ENCODE results near the gene GLT1D1.

The GLT1D1 gene

DNA sequence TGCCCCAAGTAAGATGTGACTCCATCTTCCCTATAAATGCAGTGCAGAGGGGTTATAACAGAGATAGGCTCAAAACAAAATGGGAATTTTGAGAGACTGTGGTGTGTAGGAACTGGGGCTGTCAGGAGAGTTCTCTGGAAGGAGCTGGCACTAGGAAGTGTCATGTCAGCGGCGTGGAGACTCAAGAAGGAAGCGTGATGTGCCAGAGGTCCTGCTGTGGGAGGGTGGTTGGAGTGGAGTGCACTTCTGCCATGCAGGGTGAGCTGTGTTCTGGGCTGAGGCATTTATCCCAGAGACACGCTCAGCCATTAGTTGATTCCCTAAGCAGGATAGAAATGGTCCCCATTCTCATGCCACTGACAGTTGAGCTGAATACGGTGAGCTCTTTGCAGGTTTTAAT, 19.0 kb downstream of the GLT1D1 start (continued):
- no peak for TF ChIP-seq CREB5 (CRISPR knock-in tag; IDR thresholded peaks at IDR 0.05; ENCODE audit: low read depth)

- ATAC-seq = no peak
- TF ChIP-seq ZNF8 (CRISPR knock-in tag; IDR thresholded peaks at IDR 0.05) = no peak
- no peak for TF ChIP-seq RARB (CRISPR knock-in tag; IDR thresholded peaks at IDR 0.05)
- TF ChIP-seq, protein P1, sequence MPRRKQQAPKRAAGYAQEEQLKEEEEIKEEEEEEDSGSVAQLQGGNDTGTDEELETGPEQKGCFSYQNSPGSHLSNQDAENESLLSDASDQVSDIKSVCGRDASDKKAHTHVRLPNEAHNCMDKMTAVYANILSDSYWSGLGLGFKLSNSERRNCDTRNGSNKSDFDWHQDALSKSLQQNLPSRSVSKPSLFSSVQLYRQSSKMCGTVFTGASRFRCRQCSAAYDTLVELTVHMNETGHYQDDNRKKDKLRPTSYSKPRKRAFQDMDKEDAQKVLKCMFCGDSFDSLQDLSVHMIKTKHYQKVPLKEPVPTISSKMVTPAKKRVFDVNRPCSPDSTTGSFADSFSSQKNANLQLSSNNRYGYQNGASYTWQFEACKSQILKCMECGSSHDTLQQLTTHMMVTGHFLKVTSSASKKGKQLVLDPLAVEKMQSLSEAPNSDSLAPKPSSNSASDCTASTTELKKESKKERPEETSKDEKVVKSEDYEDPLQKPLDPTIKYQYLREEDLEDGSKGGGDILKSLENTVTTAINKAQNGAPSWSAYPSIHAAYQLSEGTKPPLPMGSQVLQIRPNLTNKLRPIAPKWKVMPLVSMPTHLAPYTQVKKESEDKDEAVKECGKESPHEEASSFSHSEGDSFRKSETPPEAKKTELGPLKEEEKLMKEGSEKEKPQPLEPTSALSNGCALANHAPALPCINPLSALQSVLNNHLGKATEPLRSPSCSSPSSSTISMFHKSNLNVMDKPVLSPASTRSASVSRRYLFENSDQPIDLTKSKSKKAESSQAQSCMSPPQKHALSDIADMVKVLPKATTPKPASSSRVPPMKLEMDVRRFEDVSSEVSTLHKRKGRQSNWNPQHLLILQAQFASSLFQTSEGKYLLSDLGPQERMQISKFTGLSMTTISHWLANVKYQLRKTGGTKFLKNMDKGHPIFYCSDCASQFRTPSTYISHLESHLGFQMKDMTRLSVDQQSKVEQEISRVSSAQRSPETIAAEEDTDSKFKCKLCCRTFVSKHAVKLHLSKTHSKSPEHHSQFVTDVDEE (CRISPR knock-in tag; IDR thresholded peaks at IDR 0.05) = no peak
Measured at GRCh38 chr12:128876559-128876958, 23.3 kb downstream of the GLT1D1 start.

DNA sequence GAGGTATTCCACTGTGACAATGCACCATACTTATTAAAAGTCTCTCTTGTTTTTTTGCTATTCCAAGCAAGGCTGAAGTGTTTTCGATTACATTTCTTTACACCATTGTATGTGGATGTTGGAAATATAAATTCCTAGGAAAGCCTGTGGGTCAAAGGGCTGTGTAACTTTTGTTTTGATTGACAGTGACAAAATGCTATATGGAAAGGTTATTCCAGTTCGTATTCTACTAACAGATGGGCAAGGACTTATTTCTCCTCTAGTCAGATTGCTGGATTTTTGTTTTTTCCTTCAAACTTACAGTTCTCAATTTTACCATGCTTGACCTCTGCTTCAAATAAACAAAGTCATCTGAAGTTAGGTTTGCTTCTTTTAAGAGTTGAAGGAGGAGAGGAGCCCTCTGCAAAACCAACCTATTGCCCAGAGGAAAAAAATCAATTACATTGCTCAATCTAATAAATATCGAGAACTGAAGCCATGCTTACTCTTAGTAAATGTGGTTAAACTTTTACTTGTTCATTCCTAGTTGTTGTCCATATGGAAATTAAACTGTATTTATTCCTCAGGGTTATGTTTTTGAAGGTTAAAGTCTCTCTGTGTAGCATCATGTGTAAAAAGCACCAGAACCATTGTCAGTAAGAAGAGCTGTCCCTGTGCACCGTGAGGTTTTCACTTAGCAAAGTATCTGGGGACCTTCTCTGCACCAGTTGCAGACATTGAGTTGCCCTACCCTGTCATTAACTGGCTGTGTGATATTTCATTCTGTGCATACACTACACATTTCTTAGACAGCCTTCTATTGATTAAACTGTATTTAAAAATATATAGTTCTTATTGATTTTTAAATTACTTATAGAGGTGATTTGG, 26.9 kb downstream of the GLT1D1 start:
- no peak for ATAC-seq
- TF ChIP-seq ZNF70 (CRISPR knock-in tag; IDR thresholded peaks at IDR 0.05) (no peak), GLIS3 (CRISPR knock-in tag; IDR thresholded peaks at IDR 0.05) (no peak), TCF4 (CRISPR knock-in tag; IDR thresholded peaks at IDR 0.05; ENCODE audit: borderline replicate concordance) (no peak), ARNTL (CRISPR knock-in tag; IDR thresholded peaks at IDR 0.05; ENCODE audit: borderline replicate concordance, low read depth) (no peak), CREB5 (CRISPR knock-in tag; IDR thresholded peaks at IDR 0.05; ENCODE audit: low read depth) (no peak), RARB (CRISPR knock-in tag; IDR thresholded peaks at IDR 0.05) (no peak), CSDC2 (CRISPR knock-in tag; IDR thresholded peaks at IDR 0.05) (no peak), ZNF565 (CRISPR knock-in tag; conservative IDR thresholded peaks at IDR 0.05; ENCODE audit: low read depth) (no peak), ZFP30 (CRISPR knock-in tag; IDR thresholded peaks at IDR 0.05) (no peak), ESRRG (CRISPR knock-in tag; IDR thresholded peaks at IDR 0.05) (no peak), ISL1 (CRISPR knock-in tag; IDR thresholded peaks at IDR 0.05) (no peak), ZC3H10 (CRISPR knock-in tag; IDR thresholded peaks at IDR 0.05) (no peak), BACH2 (CRISPR knock-in tag; IDR thresholded peaks at IDR 0.05; ENCODE audit: borderline replicate concordance) (no peak), TOX (CRISPR knock-in tag; IDR thresholded peaks at IDR 0.05; ENCODE audit: borderline replicate concordance) (no peak)
- TF ChIP-seq, protein P1 (CRISPR knock-in tag; IDR thresholded peaks at IDR 0.05) = no peak
- TF ChIP-seq, protein P2, sequence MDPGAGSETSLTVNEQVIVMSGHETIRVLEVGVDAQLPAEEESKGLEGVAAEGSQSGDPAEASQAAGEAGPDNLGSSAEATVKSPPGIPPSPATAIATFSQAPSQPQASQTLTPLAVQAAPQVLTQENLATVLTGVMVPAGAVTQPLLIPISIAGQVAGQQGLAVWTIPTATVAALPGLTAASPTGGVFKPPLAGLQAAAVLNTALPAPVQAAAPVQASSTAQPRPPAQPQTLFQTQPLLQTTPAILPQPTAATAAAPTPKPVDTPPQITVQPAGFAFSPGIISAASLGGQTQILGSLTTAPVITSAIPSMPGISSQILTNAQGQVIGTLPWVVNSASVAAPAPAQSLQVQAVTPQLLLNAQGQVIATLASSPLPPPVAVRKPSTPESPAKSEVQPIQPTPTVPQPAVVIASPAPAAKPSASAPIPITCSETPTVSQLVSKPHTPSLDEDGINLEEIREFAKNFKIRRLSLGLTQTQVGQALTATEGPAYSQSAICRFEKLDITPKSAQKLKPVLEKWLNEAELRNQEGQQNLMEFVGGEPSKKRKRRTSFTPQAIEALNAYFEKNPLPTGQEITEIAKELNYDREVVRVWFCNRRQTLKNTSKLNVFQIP (CRISPR knock-in tag; IDR thresholded peaks at IDR 0.05; ENCODE audit: borderline replicate concordance, low read depth) = no peak

GRCh38 chr12:128891856-128892255, 38.6 kb downstream of the GLT1D1 start:
- TF ChIP-seq ZFP3 (CRISPR knock-in tag; IDR thresholded peaks at IDR 0.05) (no peak), ZFP30 (CRISPR knock-in tag; IDR thresholded peaks at IDR 0.05) (no peak)
- TF ChIP-seq, protein P3, sequence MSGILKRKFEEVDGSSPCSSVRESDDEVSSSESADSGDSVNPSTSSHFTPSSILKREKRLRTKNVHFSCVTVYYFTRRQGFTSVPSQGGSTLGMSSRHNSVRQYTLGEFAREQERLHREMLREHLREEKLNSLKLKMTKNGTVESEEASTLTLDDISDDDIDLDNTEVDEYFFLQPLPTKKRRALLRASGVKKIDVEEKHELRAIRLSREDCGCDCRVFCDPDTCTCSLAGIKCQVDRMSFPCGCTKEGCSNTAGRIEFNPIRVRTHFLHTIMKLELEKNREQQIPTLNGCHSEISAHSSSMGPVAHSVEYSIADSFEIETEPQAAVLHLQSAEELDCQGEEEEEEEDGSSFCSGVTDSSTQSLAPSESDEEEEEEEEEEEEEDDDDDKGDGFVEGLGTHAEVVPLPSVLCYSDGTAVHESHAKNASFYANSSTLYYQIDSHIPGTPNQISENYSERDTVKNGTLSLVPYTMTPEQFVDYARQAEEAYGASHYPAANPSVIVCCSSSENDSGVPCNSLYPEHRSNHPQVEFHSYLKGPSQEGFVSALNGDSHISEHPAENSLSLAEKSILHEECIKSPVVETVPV (CRISPR knock-in tag; IDR thresholded peaks at IDR 0.05) = no peak
- no peak for ATAC-seq
